Muscle layer of colon (tissue), 2 donors: ENCODE data around the gene GCG.

Experiments
- H3K27ac ChIP-seq: one replicate; pipeline ENCODE4 v1.7.0; 2013; ENCODE audit warnings: low read depth, mild to moderate bottlenecking, low read length, moderate library complexity
- H3K27me3 ChIP-seq, 2 donors: one replicate each; pipeline ENCODE4 v1.7.0; 2013; ENCODE audit warnings: low read length in 2 of 2, mild to moderate bottlenecking in 2 of 2; ENCODE audit not compliant: insufficient read depth in 2 of 2, control insufficient read depth in 1 of 2
- H3K36me3 ChIP-seq: one replicate; pipeline ENCODE4 v1.7.0; 2013; ENCODE audit warnings: mild to moderate bottlenecking, low read length; ENCODE audit not compliant: insufficient read depth
- H3K4me1 ChIP-seq: one replicate; pipeline ENCODE4 v1.7.0; 2013; ENCODE audit warnings: mild to moderate bottlenecking, low read length; ENCODE audit not compliant: insufficient read depth
- H3K4me3 ChIP-seq, 2 donors: one replicate each; pipeline ENCODE4 v1.7.0; 2013; ENCODE audit warnings: low read length in 2 of 2, low read depth in 1 of 2, mild to moderate bottlenecking in 1 of 2, moderate library complexity in 1 of 2
- H3K9ac ChIP-seq: one replicate; pipeline ENCODE4 v1.7.0; 2013; ENCODE audit warnings: low read length
- H3K9me3 ChIP-seq: one replicate; pipeline ENCODE4 v1.7.0; 2013; ENCODE audit warnings: mild to moderate bottlenecking, low read length
- donor health status: abdominal sarcoma.
- donor health status: Adenocarcinoma of cecum.

The GCG gene

GRCh38 chr2:162149466-162149865, 2.6 kb downstream of the GCG start:
- Histone ChIP-seq H3K9ac (no peak overlapping the region), H3K4me1 (no peaks in the 10 kb centered on the region), H3K4me3 (no peak overlapping the region), H3K9me3 (no peaks in the 10 kb centered on the region), H3K36me3 (no peaks in the 10 kb centered on the region), H3K27me3 (no peaks in the 10 kb centered on the region), H3K27ac (no peak overlapping the region)

- Histone ChIP-seq H3K4me1 (no peaks in the 10 kb centered on the region), H3K4me3 (no peak overlapping the region), H3K27me3 (no peaks in the 10 kb centered on the region), H3K36me3 (no peaks in the 10 kb centered on the region), H3K9ac (no peak overlapping the region), H3K9me3 (no peaks in the 10 kb centered on the region), H3K27ac (no peak overlapping the region)
Observed at GRCh38 chr2:162148956-162149355, 3.1 kb downstream of the GCG start.

GRCh38 chr2:162143969-162144368, 8.1 kb downstream of the GCG start:
- Histone ChIP-seq H3K9me3 (no peaks in the 10 kb centered on the region), H3K36me3 (no peaks in the 10 kb centered on the region), H3K4me3 (no peak overlapping the region), H3K9ac (no peak overlapping the region), H3K4me1 (no peaks in the 10 kb centered on the region), H3K27me3 (no peaks in the 10 kb centered on the region), H3K27ac (no peak overlapping the region)

- Histone ChIP-seq H3K9me3 (no peaks in the 10 kb centered on the region), H3K4me1 (no peaks in the 10 kb centered on the region), H3K4me3 (no peak overlapping the region), H3K36me3 (no peaks in the 10 kb centered on the region), H3K27ac (no peak overlapping the region), H3K27me3 (no peaks in the 10 kb centered on the region), H3K9ac (no peak overlapping the region)
Observed at GRCh38 chr2:162138310-162138709, 13.7 kb downstream of the GCG start.

- Histone ChIP-seq H3K9ac (no peak overlapping the region), H3K27ac (no peak overlapping the region), H3K27me3 (no peaks in the 10 kb centered on the region), H3K9me3 (no peaks in the 10 kb centered on the region), H3K4me3 (no peak overlapping the region), H3K4me1 (peaks cover 16% of the 10 kb centered on the region), H3K36me3 (no peaks in the 10 kb centered on the region)
Observed at GRCh38 chr2:162127422-162127821, 24.6 kb downstream of the GCG start.

- Histone ChIP-seq H3K4me1 (peaks cover 16% of the 10 kb centered on the region), H3K9ac (no peak overlapping the region), H3K27me3 (no peaks in the 10 kb centered on the region), H3K27ac (no peak overlapping the region), H3K4me3 (no peak overlapping the region), H3K36me3 (no peaks in the 10 kb centered on the region), H3K9me3 (no peaks in the 10 kb centered on the region)
Observed at GRCh38 chr2:162126527-162126926, 25.5 kb downstream of the GCG start.

GRCh38 chr2:162126111-162126519, 25.9 kb downstream of the GCG start:
- Histone ChIP-seq H3K27me3 (no peaks in the 10 kb centered on the region), H3K4me3 (no peak overlapping the region), H3K27ac (no peak overlapping the region), H3K9me3 (no peaks in the 10 kb centered on the region), H3K9ac (no peak overlapping the region), H3K36me3 (no peaks in the 10 kb centered on the region), H3K4me1 (peaks cover 16% of the 10 kb centered on the region)

GRCh38 chr2:162125138-162125537, 26.9 kb downstream of the GCG start:
- Histone ChIP-seq H3K27me3 (no peaks in the 10 kb centered on the region), H3K4me3 (no peak overlapping the region), H3K9me3 (no peaks in the 10 kb centered on the region), H3K27ac (no peak overlapping the region), H3K9ac (no peak overlapping the region), H3K4me1 (peaks cover 16% of the 10 kb centered on the region), H3K36me3 (no peaks in the 10 kb centered on the region)

GRCh38 chr2:162123806-162124758, 28.0 kb downstream of the GCG start:
- Histone ChIP-seq H3K4me3 (no peak overlapping the region), H3K27ac (no peak overlapping the region), H3K4me1 (peaks cover 16% of the 10 kb centered on the region), H3K27me3 (no peaks in the 10 kb centered on the region), H3K9ac (no peak overlapping the region), H3K36me3 (no peaks in the 10 kb centered on the region), H3K9me3 (no peaks in the 10 kb centered on the region)

- Histone ChIP-seq H3K27me3 (no peaks in the 10 kb centered on the region), H3K4me1 (peaks cover 10% of the 10 kb centered on the region), H3K9me3 (no peaks in the 10 kb centered on the region), H3K4me3 (no peak overlapping the region), H3K36me3 (no peaks in the 10 kb centered on the region), H3K27ac (no peak overlapping the region), H3K9ac (no peak overlapping the region)
Observed at GRCh38 chr2:162118166-162119031, 33.6 kb downstream of the GCG start.

- H3K9me3 ChIP-seq, result no peaks in the 10 kb centered on the region
- H3K9ac ChIP-seq, result no peak overlapping the region
- no peak overlapping the region for H3K4me3 ChIP-seq
- H3K4me1 ChIP-seq, result peaks cover 10% of the 10 kb centered on the region
- H3K27me3 ChIP-seq, result no peaks in the 10 kb centered on the region
- H3K36me3 ChIP-seq, result no peaks in the 10 kb centered on the region
- H3K27ac ChIP-seq, result no peak overlapping the region
Observed at GRCh38 chr2:162116352-162116751, 35.7 kb downstream of the GCG start.
